Esophagus (tissue), 2 donors: ENCODE data around the gene TRIP11. TPM values are rescaled to one million over a fixed set of nuclear protein-coding genes. Genes with fewer than 3 reads are reported as not detected.

Experiments
- H3K27ac ChIP-seq, 2 donors: one replicate each; pipeline ENCODE4 v1.5.1; 2013; ENCODE audit warnings: low read depth in 2 of 2, mild to moderate bottlenecking in 2 of 2, inconsistent platforms in 1 of 2, low read length in 1 of 2, moderate library complexity in 1 of 2
- H3K27me3 ChIP-seq, 2 donors: one replicate each; pipeline ENCODE4 v1.6.1; 2013; ENCODE audit warnings: low read length in 2 of 2, control low read depth in 1 of 2, mild to moderate bottlenecking in 1 of 2; ENCODE audit not compliant: insufficient read depth in 2 of 2, control insufficient read depth in 1 of 2
- H3K36me3 ChIP-seq, 2 donors: one replicate each; pipeline ENCODE4 v1.6.1; 2013; ENCODE audit warnings: low read length in 1 of 2; ENCODE audit not compliant: control insufficient read depth in 2 of 2, insufficient read depth in 2 of 2
- H3K4me1 ChIP-seq, 2 donors: one replicate each; pipeline ENCODE4 v1.6.1; 2013; ENCODE audit warnings: low read length in 1 of 2; ENCODE audit not compliant: control insufficient read depth in 2 of 2, insufficient read depth in 2 of 2
- H3K4me3 ChIP-seq, 2 donors: one replicate each; pipeline ENCODE4 v1.5.1; 2013; ENCODE audit warnings: low read length in 2 of 2, mild to moderate bottlenecking in 2 of 2, low read depth in 1 of 2, moderate library complexity in 1 of 2
- H3K9me3 ChIP-seq, 2 donors: one replicate each; pipeline ENCODE4 v1.6.1; 2013; ENCODE audit warnings: mild to moderate bottlenecking in 2 of 2, low read depth in 1 of 2, low read length in 1 of 2, moderate library complexity in 1 of 2; ENCODE audit not compliant: control insufficient read depth in 2 of 2, insufficient read depth in 1 of 2
- WGBS, 2 donors: extraction: QIAGEN DNeasy Blood & Tissue Kit; methylation state at CpG; one replicate each; pipeline ENCODE4 v1.1.7; 2013; 5-methylcytosine and 5-hydroxymethylcytosine counted together
- polyA plus RNA-seq, 2 donors: library from polyadenylated mRNA; stranded (reverse); fragments of 200-250 nt; gene quantifications; one replicate each; pipeline ENCODE4 v1.2.3, GENCODE V29; 2013
- donor health status: healthy with polysubstance abuse.
- donor health status: Bipolar disorder and iron deficiency.

Gene TRIP11
- polyA plus RNA-seq, 2 donors: 3.7 to 5.0 TPM

GRCh38 chr14:92040431-92041051, 682 bp upstream of the TRIP11 start:
- Histone ChIP-seq H3K4me3 (peak overlapping the region; percentile 69 to 88), H3K27me3 (no peaks in the 10 kb centered on the region), H3K27ac (peak overlapping the region; percentile 91 to 97), H3K36me3 (no peaks in the 10 kb centered on the region), H3K9me3 (no peaks in the 10 kb centered on the region), H3K4me1 (peaks cover 2 to 4% of the 10 kb centered on the region in 2 donors)
- 0 to 1% methylated on average over 13 of the region's 13 CpGs for WGBS, 2 donors

DNA sequence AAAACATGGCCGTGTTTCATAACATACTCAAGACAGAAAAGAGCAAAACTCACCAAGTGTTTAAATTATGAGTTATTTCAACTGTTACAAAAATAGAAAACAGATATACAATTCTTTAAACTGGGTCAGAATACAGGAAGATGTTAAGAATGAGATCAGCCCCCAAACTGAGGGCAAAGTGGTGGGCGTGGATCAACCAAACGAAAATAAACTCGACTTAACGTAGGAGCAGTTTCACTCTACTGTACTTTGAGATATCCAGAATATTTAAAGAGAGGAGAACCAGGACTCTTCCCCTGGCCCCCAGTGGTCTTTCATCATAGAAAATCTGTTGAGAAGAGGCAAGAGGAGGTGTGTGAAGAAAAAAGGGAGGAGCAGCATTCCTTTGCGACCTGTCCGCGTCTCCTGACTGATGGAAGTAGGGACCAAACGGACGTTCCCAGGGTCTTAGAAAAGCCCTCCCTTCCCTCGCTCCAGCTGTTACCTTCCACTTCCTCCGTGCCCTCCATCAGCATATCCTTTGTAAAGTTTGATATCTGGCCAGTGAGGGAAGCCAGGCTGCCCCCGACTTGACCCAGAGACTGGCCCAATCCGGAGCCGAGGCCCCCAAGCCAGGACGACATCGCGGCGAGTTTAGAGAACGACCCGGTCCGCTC, 668 bp downstream of the TRIP11 start:
- H3K9me3 ChIP-seq: no peaks in the 10 kb centered on the region
- no peaks in the 10 kb centered on the region for H3K27me3 ChIP-seq
- H3K36me3 ChIP-seq: peaks cover 0 to 3% of the 10 kb centered on the region in 2 donors
- WGBS, 2 donors: 1% methylated on average over 22 of the region's 22 CpGs
- H3K4me3 ChIP-seq: peak overlapping the region; percentile 69 to 88
- peak overlapping the region; percentile 91 to 97 for H3K27ac ChIP-seq
- peaks cover 2 to 8% of the 10 kb centered on the region in 2 donors for H3K4me1 ChIP-seq

DNA sequence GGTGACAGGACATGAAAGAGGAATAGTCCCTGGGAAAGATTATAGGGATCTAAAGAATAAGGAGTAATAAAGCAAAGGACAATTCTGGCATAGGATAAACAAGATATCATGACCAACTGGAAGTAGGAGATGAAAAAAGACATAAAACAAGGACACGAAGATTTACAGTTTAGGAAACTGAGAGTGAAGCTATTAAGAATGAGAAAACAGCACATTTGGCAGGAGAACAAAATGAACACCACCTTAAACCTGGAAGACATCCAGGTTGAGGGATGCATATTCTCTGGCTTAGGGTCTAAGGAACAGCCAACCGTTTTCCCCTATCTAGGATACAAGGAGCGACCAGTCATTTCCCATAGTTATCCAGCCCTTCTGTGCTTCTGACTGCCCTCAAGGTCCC, 1.9 kb downstream of the TRIP11 start:
- peaks cover 2 to 8% of the 10 kb centered on the region in 2 donors for H3K4me1 ChIP-seq
- WGBS, 2 donors: 23 to 51% methylated on average over 3 of the region's 3 CpGs
- no peaks in the 10 kb centered on the region for H3K9me3 ChIP-seq
- H3K36me3 ChIP-seq: peaks cover 0 to 3% of the 10 kb centered on the region in 2 donors
- H3K27me3 ChIP-seq: no peaks in the 10 kb centered on the region
- H3K27ac ChIP-seq: no peak overlapping the region
- H3K4me3 ChIP-seq: peak overlapping the region in 1 of 2 donors; percentile 88

- no peak overlapping the region for H3K4me3 ChIP-seq
- peaks cover 0 to 3% of the 10 kb centered on the region in 2 donors for H3K36me3 ChIP-seq
- no peaks in the 10 kb centered on the region for H3K27me3 ChIP-seq
- peaks cover 2 to 8% of the 10 kb centered on the region in 2 donors for H3K4me1 ChIP-seq
- no peaks in the 10 kb centered on the region for H3K9me3 ChIP-seq
- WGBS, 2 donors: 31 to 52% methylated on average over 1 of the region's 1 CpG
- H3K27ac ChIP-seq: peak overlapping the region in 1 of 2 donors; percentile 10
Observed at GRCh38 chr14:92035890-92036289, 4.0 kb downstream of the TRIP11 start.

DNA sequence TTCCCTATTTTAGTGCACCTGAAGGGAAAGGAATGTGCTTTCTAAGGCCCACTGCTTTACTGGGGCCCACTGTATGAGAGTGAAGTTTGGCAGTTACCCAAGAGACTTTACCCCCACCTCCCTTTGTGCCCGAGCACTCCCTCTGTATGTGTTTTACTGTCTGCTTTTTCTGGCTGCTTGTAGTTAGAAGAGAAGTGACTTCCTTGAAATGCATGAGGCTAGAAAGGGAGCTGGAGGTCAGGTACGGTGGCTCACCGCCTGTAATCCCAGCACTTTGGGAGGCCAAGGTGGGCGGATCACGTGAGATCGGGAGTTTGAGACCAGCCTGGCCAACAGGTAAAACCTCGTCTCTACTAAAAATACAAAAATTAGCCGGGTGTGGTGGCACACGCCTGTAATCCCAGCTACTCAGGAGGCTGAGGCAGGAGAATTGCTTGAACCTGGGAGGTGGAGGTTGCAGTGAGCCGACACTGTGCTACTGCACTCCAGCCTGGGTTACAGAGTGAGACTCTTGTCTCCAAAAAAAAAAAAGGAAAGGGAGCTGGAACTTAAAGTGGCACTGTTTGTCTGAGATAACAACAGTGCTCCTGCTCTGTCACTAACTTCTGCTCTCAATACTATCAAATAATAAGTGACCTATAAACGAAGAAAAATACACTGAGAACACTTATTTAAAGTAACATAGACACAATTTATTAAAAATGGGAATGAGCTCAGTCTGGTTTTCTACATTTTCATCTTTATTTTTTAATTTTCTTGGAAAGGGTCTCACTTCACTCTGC, 5.8 kb downstream of the TRIP11 start:
- no peak overlapping the region for H3K27ac ChIP-seq
- no peaks in the 10 kb centered on the region for H3K9me3 ChIP-seq

DNA sequence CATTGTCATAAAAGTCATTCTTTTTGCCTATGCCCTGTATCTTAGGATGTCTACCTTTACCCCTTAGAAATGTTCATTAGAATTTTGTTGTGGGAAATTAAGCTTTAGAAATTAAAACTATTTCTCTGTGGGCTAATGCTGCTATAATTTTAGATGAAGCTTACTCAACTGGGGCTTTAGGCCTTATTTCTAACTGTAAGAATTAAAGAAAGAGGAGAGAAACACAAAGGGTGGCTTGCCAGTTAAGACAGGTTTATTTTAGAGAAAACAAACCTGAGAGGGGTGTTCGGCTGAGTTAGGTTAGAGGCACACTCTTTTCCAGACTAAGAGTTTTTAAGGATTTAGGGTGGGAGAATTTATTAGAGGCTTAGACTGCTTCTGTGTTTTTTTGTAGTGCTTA, 6.4 kb downstream of the TRIP11 start:
- no peaks in the 10 kb centered on the region for H3K27me3 ChIP-seq
- H3K4me3 ChIP-seq: no peak overlapping the region
- H3K4me1 ChIP-seq: peaks cover 2 to 6% of the 10 kb centered on the region in 2 donors
- H3K9me3 ChIP-seq: no peaks in the 10 kb centered on the region
- 81 to 96% methylated on average over 1 of the region's 1 CpG for WGBS, 2 donors
- H3K36me3 ChIP-seq: peaks cover 0 to 3% of the 10 kb centered on the region in 2 donors
- H3K27ac ChIP-seq: no peak overlapping the region

More for the DNA sequence above, 5.8 kb downstream of the TRIP11 start:
- no peak overlapping the region for H3K4me3 ChIP-seq
- 73 to 94% methylated on average over 11 of the region's 11 CpGs for WGBS, 2 donors
- no peaks in the 10 kb centered on the region for H3K27me3 ChIP-seq
- peaks cover 2 to 6% of the 10 kb centered on the region in 2 donors for H3K4me1 ChIP-seq
- H3K36me3 ChIP-seq: peaks cover 0 to 3% of the 10 kb centered on the region in 2 donors

GRCh38 chr14:92026548-92027190, 13.2 kb downstream of the TRIP11 start:
- no peaks in the 10 kb centered on the region for H3K27me3 ChIP-seq
- H3K9me3 ChIP-seq: no peaks in the 10 kb centered on the region
- H3K4me1 ChIP-seq: no peaks in the 10 kb centered on the region
- H3K36me3 ChIP-seq: peaks cover 2 to 3% of the 10 kb centered on the region in 2 donors
- H3K27ac ChIP-seq: no peak overlapping the region
- 88% methylated on average over 21 of the region's 21 CpGs for whole genome bisulfite sequencing, 2 donors
- no peak overlapping the region for H3K4me3 ChIP-seq

GRCh38 chr14:92022036-92022435, 17.8 kb downstream of the TRIP11 start:
- H3K27ac ChIP-seq: no peak overlapping the region
- H3K36me3 ChIP-seq: peaks cover 2 to 3% of the 10 kb centered on the region in 2 donors
- 63 to 73% methylated on average over 1 of the region's 1 CpG for WGBS, 2 donors
- H3K27me3 ChIP-seq: no peaks in the 10 kb centered on the region
- H3K4me3 ChIP-seq: no peak overlapping the region
- no peaks in the 10 kb centered on the region for H3K4me1 ChIP-seq
- H3K9me3 ChIP-seq: no peaks in the 10 kb centered on the region

DNA sequence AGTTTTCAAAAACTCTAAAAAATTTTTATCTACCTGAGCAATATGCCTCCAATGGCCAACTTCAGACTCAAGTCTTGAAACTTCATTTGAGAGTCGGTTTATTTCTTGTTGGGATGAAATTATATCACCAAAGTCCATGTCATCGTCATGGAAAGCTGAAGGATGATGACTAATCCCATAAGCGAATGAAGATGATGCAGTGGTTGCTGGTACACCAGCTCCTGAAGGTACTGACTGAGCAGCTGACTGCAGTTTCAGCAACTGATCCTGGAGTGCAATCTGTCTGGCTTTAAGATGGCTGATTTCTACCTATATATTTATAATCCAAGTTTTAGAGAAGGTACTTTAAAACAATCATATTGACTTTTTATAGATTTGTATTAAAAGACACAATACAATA, 18.3 kb downstream of the TRIP11 start:
- H3K27me3 ChIP-seq: no peaks in the 10 kb centered on the region
- no peak overlapping the region for H3K27ac ChIP-seq
- no peaks in the 10 kb centered on the region for H3K4me1 ChIP-seq
- peaks cover 0 to 2% of the 10 kb centered on the region in 2 donors for H3K36me3 ChIP-seq
- WGBS, 2 donors: 96% methylated on average over 3 of the region's 3 CpGs
- H3K4me3 ChIP-seq: no peak overlapping the region
- no peaks in the 10 kb centered on the region for H3K9me3 ChIP-seq
